Stimulated activated CD4-positive, alpha-beta T cell treated with anti-CD3 and anti-CD28 coated beads, Interleukin-2, amount 100 ng/mL, for 4 hours (primary cell): Measurements from ENCODE around the gene ADAMTS15.

ENCODE experiments used
- DNase-seq: peaks from one replicate; pipeline ENCODE4 v3.0.0-alpha.2; 2020; ENCODE audit warnings: low read depth

ADAMTS15 gene

DNA sequence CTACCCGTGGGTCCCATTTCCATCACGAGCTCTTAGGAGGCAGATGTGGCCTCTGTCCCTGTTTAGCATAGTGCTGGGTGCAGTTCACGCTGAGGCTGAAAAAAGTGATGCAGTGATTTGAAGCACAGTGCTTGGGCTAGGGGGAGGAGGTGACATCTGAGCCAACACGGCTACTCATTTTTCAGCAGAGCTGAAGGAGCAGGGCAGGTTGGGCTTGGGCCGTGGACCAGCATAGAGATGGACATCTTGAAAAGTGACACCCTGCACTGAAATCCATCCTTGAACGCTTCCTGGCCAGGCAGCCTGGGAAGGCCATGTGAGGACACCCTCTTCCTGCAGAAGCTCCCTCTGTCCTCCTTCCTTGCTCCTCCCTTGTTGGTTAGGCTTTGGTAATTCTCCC, 66.4 kb downstream of the ADAMTS15 start:
- DNase-seq: no peak

DNA sequence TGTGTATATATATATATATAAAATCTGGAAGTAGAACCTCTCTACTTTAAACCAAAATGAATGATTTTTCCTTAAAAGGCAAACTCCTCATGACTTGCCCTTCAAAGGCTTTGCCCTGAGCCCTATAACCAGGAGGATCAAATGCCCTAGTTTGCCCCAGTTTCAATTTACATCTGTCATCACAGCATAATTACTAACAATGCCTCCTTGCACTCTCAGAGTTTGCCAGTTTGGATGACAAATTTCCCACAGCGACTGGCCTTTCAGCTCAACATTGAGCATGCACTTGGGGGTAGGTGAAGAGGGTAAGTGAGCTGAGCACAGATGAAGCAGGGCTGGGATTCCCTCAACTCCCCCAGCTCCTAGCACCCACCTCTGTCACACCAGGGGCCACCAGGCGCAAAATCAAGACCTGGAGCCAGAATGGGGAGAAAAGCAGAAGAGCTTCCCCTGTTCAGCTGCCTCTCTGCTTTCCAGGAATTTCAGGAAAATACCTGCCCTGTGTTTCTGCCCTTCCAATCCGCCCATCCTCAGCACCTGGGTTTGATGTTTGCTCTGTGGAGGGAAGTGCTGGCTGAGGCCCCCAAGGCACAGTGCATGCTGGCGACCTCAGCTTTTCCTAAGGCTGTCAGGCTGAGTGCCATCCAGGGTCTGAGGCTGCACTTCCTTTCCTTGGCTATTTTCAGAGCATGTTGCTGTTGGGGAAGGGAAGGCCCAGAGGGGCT, 67.5 kb downstream of the ADAMTS15 start:
- DNase-seq: no peak

DNA sequence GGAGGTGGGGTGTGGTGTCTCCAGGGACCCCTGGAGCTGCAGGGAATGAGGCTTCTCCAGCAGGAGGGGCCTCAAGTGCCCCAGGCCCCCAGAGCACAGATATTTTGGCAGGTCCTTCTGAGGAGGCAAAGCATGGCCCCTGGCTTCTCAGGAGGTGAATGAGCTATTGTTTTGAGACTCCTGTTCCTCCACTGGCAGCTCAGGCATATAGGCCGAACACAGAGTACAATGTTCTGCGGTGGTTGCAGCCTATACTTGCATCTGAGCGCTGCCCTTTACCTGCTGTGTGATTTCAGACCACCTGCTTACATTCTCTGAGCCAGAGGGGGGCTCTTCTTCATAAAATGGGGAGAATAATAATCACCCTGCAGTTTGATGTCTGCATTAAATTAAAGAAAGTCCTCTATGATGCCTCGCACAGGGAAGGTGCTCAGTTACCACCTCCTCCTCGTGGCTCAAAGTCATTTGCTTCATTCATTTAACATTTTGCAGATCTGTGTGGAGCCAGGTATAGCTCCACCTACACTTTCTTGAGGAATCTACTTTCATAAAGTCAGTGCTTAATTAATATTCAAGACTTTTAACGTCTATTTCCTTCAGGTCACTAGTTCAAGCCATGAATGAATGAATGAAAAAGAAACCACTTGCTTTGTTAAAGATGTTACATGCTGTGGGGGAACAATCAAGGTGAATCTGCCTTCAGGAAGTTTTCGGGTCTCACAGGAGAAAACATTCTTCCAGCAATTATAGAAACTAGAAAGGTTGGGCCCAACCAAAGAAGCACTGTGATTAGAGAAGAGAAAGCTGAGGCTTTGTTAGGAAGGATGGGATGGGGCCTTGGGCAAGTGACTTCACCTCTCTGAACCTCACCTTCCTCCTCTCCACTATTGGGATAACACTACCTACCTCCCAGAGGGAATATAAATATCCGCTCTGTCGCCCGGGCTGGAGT, 68.4 kb downstream of the ADAMTS15 start:
- no peak for DNase-seq

DNA sequence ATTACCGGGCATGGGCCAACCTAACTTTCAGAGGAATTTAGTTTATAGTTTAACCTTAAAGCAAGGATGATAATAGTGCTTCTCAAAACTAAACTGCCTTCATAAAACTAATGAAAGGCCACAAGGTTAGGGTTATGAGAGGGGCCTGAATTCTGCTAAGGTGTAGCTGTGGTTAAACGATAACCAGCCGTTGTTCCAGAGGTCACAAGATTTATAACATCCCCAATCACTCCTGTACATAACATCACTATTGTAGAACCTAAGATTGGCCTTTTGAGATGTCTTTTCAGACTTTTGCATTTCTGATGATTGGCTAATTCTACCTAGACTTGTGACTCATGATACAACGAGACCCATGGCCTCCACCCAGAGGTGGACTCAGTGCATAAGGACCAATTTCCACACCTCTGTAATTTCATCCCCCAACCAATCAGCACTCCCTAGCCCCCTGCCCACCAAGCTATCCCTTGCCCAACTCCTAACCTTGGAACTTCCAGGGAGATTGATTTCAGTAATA, 69.8 kb downstream of the ADAMTS15 start:
- no peak for DNase-seq

DNA sequence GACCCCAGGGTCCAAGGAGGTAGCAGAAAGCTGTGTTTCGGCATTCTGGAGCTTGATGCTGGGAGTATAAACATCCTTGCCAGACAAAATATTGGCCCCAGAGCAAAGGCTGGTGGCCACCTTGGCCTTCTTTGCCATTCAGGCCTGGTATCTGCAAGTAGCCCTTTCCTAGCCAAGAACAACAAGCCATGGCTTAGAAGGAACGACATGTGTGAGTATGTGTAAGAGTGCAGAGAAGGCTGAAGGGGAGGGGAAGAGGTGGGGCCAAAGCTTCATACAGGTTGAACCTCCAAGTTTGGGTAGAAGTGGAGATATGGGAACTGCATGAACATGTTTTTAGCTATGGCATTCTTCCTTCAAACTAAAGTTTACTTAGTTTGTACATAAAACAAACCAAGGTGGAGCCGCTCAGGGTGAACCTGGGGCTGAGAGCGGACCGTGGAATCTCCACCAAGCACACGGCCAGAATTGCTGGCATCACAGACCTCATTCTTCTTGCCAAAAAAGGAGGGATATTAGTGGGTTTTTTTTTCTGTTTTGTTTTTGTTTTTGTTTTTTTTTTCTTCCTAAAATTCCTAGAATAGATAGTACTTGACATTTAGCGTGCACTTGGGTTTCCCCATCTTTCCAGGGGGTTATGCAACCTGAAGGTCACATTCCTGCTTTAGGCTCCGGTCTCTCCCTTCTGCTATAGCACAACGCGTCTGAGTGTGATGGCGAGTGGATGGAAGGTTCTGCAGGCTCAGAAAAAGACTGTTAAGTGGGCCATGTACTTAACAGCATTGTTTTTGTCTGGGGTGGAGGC, 70.9 kb downstream of the ADAMTS15 start:
- DNase-seq: no peak

DNA sequence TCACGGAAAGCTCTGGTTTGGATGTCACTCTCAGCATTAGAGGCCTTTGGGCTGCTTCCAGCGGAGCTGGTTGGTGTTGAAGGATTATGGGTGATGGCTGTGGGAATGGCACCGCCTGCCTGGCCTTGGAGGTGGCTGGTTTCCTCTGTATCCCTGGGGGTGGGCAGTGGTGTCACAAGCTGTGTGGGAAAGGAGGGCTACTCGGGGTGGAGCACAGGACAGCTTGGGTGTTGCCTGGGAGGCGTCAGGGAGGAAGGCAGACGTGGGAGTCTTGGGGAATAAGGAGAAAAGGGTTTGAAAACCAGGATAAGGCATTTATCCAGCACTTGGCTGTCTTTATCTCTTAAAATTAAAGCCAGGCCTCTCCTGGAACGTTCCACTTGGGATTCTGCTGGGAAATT, 71.8 kb downstream of the ADAMTS15 start:
- no peak for DNase-seq

DNA sequence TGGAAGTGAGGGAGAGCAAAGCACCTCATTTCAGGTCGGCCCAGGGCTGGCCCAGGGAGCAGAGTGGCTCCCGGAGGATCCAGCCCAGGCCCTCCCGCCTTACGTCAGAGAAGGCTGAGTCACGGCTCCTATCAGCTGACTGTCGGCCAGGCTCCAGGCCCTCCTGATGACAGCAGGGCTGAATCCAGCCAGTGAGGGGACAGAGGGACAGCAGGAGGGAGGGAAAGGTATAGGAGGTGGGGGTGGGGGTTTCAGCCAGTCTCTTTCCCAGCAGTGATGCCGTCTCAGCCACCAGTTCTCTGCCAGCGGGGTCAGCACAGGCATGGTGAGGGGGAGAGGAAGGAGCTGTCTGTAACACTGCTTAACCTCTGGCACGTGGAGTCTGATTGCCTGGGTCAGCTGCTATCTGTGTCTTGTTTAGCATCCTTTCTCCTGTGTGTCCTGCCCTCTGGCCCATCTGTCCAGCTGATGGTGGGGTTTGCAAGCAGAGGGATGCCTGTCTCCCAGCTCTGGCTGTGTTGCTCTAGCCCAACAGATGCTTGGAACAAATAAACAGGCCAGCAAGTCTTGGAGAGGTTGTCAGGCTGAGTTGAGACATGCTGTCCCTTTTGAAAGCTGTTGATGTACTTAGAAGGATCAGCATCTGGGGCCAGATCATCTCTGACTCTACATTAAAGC, 74.0 kb downstream of the ADAMTS15 start:
- DNase-seq: no peak

DNA sequence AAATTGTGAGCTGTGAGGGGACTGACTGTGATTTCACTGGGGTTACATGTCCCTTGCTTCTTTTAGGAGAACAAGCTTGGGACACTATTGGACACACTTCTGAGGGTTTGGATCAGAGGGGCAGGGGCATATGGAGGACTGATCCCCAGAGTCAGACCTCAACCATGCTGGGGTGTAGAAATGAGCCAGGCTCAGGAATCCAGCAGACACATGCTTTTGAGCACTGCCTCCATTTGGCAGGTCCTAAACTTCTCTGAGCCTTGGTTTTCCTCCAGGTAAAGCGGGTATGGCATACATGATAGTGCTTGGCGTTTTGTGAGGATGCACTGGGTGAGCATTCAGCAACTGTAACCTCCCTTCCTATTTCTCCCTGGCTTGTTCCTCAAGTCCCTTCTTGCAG, 74.7 kb downstream of the ADAMTS15 start:
- DNase-seq: no peak

DNA sequence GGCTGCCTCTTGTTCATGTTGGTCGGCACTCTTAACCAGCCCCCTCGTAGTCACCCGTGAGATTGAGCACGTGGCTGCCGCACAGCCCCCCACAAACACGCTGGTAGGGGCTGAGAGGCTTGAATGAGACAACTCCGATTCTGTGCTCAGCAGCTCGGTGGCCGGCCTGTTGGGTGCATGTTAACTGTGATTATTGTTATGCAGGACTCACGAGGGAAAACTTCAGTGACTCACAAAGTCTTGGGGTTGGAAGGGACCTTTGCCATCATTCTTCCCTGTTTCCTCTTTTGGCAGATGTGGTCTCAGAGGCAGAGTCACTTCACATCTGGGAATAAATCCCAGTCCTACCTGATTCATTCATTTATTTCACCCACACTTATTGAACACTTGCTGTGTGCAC, 75.2 kb downstream of the ADAMTS15 start:
- no peak for DNase-seq

DNA sequence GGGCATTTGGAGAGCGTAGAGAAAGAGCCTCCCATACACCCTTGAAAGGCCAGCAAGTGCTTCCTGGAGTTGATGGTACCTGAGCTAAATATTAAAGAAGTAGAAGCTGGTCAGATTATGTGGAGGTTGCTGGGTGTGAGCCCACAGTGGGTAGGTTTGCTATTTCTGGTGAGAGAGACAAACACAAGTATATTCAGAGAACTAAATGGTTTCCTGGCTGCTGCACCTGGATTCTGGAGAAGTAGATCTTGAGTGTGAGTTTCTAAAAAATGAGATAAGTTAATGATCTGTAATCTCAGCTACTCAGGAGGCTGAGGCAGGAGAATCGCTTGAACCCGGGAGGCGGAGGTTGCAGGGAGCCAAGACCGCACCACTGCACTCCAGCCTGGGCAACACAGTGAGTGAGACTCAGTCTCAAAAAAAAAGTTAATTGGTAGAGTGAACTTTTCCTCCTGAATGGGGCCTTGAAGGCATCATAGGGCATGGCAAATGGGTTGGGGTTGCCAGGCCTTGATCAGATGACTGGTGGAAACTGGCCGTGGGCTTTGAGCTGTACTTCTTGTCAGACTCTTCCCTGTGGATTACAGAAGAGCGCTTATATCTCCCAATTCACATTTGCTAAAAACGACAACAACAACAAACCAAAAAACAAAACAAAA, 75.8 kb downstream of the ADAMTS15 start:
- no peak for DNase-seq

DNA sequence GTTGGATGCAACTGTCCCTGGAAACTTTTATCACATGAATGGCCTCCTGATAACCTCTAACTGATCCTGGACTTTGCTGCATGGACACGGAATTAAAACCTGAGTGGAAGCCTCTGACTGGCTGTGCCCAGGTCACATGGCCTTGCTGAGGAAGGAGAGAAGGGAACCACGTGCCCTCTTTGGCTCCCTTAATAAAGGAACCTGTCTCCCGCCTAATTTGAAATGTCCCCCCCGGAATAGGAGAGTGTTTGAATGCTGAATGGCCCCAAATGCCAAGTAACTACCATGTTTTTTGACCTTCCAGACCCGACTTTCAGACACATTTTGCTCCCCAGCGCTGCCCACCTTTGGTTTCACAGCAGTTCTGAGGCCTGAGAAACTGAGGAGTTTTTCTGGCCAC, 76.9 kb downstream of the ADAMTS15 start:
- DNase-seq: no peak
